Adrenal gland (tissue), 12 donors: ENCODE results near the gene GOLGA8R. TPM values are rescaled to one million over a fixed set of nuclear protein-coding genes. Genes with fewer than 3 reads are reported as not detected.
"Not testable (repeated sequence)": the region's sequence is repeated elsewhere in the genome, so short reads cannot be mapped to it uniquely, and the experiment has no call there.

ENCODE experiments used
- DNase-seq, 7 donors: peaks; one replicate each; pipeline ENCODE4 v3.0.0-alpha.2; 2019 to 2020
- H3K27ac ChIP-seq, 5 donors: fragments of 200-600 bp; sonication (generic) in 4 of 5; 1 replicate in 3 of 5; 2 replicates in 2 of 5; pipeline versions ENCODE4 v1.5.1 to v1.8.0; 2016 to 2020; ENCODE audit warnings: mild to moderate bottlenecking in 1 of 5
- H3K27me3 ChIP-seq: fragments of 200-600 bp; 2 replicates; pipeline ENCODE4 v1.8.0; 2021
- H3K36me3 ChIP-seq, 2 donors: fragments of 200-600 bp; replicated peaks in 1 of 2; 1 replicate in 1 of 2; 2 replicates in 1 of 2; pipeline versions ENCODE4 v1.5.1 to v1.8.0; 2018 to 2022
- H3K4me1 ChIP-seq, 2 donors: fragments of 200-600 bp; replicated peaks in 1 of 2; 1 replicate in 1 of 2; 2 replicates in 1 of 2; pipeline versions ENCODE4 v1.5.1 to v1.8.0; 2018 to 2021
- H3K4me3 ChIP-seq, 4 donors: fragments of 200-600 bp; sonication (generic) in 3 of 4; one replicate each; pipeline ENCODE4 v1.5.1; 2016 to 2018
- H3K9me3 ChIP-seq, 3 donors: fragments of 200-600 bp; sonication (generic) in 1 of 3; replicated peaks in 1 of 3; 1 replicate in 2 of 3; 2 replicates in 1 of 3; pipeline versions ENCODE4 v1.5.1 to v1.8.0; 2016 to 2021
- WGBS, 4 donors: extraction: QIAGEN DNeasy Blood & Tissue Kit in 2 of 4; methylation state at CpG; one replicate each; pipeline versions ENCODE4 v1.1.5 to v1.1.7; 2013 to 2017; 5-methylcytosine and 5-hydroxymethylcytosine counted together
- intact Hi-C, 2 donors: fragments of 100-400 bp; cut with DNase I; formaldehyde crosslinking; loops; one replicate each; pipeline versions ENCODE4 v1.14.1 to v1.15.0; 2022 to 2023
- polyA plus RNA-seq, 3 donors: library from polyadenylated mRNA; stranded (reverse); fragments of 200-250 nt in 2 of 3; fragments of 350-450 nt in 1 of 3; fragmentation: Illumina TruSeq in 1 of 3; extraction: RNeasy Lipid Tissue Mini Kit (QIAGEN cat#74804) in 1 of 3; gene quantifications; one replicate each; pipeline ENCODE4 v1.2.3, GENCODE V29; 2013 to 2014
- total RNA-seq, 9 donors: library from RNA; depleted of rRNA in 4 of 9; stranded (reverse); fragments of >200 nt in 4 of 9; fragments of 120-200 nt in 1 of 9; fragmentation: NEBNext Ultra II Directional in 1 of 9; extraction: Animal tissue kit (Norgen Biotek cat#: 25700) in 1 of 9; gene quantifications; one replicate each; pipeline versions ENCODE4 v1.1.0 to v1.2.4, GENCODE V29; 2013 to 2023
- TF ChIP-seq, protein P1 (sequence below), 6 experiments: fragments of 450-650 bp in 4 of 6; fragments of 200-600 bp in 2 of 6; sonication (generic) in 1 of 6; IDR thresholded peaks; 1 replicate in 5 of 6; 2 replicates in 1 of 6; pipeline versions ENCODE4 v1.5.1 to v1.8.0; 2016 to 2021; ENCODE audit warnings: antibody characterized with exemption in 6 of 6, mild to moderate bottlenecking in 2 of 6, moderate library complexity in 1 of 6
- donor health status: healthy with polysubstance abuse.
- donor health status: Bipolar disorder and iron deficiency.
- donor health status: DM: yes; HTN: yes; CAD: no.
- donor health status: DM: no; HTN: no; CAD: no.
- donor health status: DM: no; HTN: no; CAD: no.
- donor health status: DM: yes; HTN: yes; CAD: no.

GOLGA8R gene
- total and polyA plus RNA-seq, 12 donors: 0.24 to 5.5 (median 2.1) TPM

DNA sequence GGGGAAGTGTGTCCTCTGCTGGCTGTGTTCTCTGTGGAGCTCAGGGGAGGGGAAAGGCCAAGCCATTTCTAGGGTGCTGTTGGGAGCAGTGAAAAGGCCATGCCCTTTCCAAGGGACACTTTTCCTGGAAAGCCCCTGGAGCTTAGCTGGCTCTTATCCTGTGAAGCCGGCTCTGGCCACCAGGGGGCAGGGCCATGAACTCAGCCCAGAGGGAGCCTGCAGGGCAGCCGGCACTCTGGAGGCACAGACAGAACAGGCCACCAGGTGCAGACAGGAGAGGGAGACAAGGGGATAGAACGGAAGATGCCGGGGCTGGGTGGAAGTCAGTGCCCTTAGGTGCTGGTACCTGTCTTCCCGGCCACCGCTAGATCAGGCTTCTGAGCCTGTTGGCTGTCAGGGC, 15.1 kb downstream of the GOLGA8R start:
- TF ChIP-seq, protein P1, sequence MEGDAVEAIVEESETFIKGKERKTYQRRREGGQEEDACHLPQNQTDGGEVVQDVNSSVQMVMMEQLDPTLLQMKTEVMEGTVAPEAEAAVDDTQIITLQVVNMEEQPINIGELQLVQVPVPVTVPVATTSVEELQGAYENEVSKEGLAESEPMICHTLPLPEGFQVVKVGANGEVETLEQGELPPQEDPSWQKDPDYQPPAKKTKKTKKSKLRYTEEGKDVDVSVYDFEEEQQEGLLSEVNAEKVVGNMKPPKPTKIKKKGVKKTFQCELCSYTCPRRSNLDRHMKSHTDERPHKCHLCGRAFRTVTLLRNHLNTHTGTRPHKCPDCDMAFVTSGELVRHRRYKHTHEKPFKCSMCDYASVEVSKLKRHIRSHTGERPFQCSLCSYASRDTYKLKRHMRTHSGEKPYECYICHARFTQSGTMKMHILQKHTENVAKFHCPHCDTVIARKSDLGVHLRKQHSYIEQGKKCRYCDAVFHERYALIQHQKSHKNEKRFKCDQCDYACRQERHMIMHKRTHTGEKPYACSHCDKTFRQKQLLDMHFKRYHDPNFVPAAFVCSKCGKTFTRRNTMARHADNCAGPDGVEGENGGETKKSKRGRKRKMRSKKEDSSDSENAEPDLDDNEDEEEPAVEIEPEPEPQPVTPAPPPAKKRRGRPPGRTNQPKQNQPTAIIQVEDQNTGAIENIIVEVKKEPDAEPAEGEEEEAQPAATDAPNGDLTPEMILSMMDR (IDR thresholded peaks at IDR 0.05): peak; percentile 5 to 34 (median 26)
- H3K27ac ChIP-seq, H3K9me3 ChIP-seq, intact Hi-C loops, H3K4me3 ChIP-seq, H3K4me1 ChIP-seq, H3K36me3 ChIP-seq, H3K27me3 ChIP-seq: not testable (repeated sequence)
- DNase-seq: peak; percentile 26 to 82 (median 58)
- 0% methylated on average over 1 to 2 of the region's 6 CpGs; no CpG with 5 or more reads in 2 of the 4 donors for WGBS, 4 donors

DNA sequence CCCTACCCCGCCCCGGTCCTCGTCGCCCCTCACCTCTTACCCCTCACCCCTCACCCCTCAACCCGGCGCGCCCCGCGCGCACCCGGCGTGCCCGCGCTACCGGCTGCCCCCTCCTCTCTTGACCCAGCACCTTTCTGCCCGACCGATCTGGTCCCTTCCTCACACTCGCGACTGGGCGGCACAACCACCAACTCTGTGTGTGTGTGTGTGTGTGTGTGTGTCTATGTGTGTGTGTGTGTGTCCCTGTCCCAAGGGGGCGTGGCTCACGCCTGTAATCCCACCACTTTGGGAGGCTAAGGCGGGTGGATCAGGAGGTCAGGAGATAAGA, 20.4 kb downstream of the GOLGA8R start:
- H3K27ac ChIP-seq, H3K4me3 ChIP-seq, H3K9me3 ChIP-seq, DNase-seq, H3K27me3 ChIP-seq, intact Hi-C loops, H3K36me3 ChIP-seq, H3K4me1 ChIP-seq: not testable (repeated sequence)
- 20% methylated on average over 3 of the region's 23 CpGs; no CpG with 5 or more reads in 3 of the 4 donors for WGBS, 4 donors

DNA sequence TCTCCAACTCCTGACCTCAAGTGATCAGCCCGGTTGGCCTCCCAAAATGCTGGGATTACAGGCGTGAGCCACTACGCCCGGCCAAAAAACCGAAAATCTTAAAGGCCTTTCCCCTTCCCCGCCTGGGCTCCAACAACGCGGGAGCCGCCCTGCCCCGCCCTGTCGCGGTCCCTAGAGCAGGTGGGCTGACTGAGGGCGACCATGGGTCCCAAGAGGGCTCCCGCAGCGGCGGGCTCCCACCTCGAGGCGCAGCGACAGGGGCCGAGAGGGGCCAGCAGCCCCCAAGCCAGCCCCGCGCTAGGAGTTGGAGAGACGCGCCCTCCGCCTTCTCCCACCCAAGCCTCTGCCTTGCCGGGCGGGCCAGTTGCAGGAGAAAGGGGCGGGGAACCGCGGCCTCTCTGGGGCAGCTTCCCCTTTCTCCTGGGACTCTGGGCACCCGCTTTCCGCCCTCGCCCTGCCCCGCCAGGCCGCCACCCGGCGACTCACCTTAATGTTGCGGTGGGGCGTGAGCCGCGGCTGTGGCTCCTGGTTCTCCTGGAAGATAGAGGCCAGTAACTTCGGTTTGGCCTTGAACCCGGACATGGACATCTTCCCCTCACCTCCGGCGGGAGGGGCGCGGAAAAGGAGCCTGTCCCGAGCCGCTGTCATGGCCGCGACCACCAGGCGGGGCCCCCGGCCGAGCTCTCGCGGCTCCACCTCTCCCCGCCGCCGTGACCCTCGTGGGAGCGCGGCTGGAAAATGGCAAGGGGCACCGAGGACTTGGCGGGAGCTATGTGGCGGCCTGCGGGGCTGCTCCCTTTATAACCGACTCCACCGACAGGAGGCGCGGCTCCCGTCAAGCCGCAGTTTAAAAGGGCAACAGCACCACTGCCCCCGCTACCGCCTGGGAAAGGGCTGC, 21.0 kb downstream of the GOLGA8R start, which contains the start of gene CHRFAM7A:
CHRFAM7A (minus strand) TSS at position 775 of the 898 bp plus-strand sequence. CDS start 10,189 bp downstream, outside the sequence.
- intact Hi-C loops, H3K4me1 ChIP-seq, H3K27ac ChIP-seq, H3K36me3 ChIP-seq, H3K27me3 ChIP-seq, H3K9me3 ChIP-seq, H3K4me3 ChIP-seq: not testable (repeated sequence)
- DNase-seq: peak in 1 of 7 donors; percentile 16
- 11% methylated on average over 12 of the region's 74 CpGs; no CpG with 5 or more reads in 3 of the 4 donors for WGBS, 4 donors

DNA sequence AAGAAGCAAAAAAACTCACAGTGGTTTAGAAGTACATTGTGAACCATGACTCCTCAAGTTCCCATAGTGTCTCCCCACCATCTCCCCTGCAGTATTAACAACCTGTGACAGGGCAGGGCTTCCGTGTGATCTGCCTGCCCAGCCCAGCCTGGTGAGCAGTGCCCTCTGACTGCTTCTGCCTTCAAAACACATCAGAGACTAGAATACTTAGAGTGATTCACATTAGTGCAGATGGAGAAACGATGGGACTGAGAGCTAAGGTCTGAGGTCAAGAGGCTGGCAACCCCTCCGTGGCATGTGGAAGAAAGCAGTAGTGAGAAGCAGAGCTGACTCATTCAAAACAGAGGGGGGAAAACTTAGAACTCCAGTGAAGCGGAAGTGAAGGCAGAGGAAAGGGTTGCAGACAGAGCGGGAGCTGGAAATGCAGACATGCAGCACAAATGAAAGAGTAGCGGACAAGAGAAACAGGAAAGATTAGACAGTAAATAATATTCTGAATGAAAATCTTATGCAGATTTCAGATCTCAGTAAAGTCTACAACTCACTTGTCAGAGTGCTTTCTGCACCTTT, 27.7 kb downstream of the GOLGA8R start:
- H3K9me3 ChIP-seq, H3K36me3 ChIP-seq, H3K27me3 ChIP-seq, H3K27ac ChIP-seq, DNase-seq, H3K4me3 ChIP-seq, intact Hi-C loops, H3K4me1 ChIP-seq: not testable (repeated sequence)
- no CpG with 5 or more reads among the region's 6 CpGs for WGBS, 4 donors

DNA sequence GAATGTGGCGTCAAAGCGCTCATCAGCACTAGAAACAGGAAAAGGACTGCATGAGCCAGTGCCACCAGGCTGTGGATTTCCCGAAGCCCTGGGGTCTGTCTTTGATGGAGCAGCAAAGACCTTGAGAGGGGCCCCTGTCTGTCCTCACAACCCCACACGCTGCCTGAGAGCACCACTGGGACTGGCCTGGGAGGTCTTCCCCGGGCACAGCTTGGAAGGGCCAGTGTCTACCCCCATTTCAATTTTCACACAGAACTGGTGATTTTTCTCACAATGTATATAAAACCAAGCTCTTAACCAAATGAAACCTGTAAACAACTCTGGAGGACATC, 37.0 kb downstream of the GOLGA8R start:
- H3K9me3 ChIP-seq, DNase-seq, H3K4me3 ChIP-seq, H3K27ac ChIP-seq, H3K27me3 ChIP-seq, intact Hi-C loops, H3K36me3 ChIP-seq, H3K4me1 ChIP-seq: not testable (repeated sequence)
- WGBS, 4 donors: no CpG with 5 or more reads among the region's 5 CpGs

DNA sequence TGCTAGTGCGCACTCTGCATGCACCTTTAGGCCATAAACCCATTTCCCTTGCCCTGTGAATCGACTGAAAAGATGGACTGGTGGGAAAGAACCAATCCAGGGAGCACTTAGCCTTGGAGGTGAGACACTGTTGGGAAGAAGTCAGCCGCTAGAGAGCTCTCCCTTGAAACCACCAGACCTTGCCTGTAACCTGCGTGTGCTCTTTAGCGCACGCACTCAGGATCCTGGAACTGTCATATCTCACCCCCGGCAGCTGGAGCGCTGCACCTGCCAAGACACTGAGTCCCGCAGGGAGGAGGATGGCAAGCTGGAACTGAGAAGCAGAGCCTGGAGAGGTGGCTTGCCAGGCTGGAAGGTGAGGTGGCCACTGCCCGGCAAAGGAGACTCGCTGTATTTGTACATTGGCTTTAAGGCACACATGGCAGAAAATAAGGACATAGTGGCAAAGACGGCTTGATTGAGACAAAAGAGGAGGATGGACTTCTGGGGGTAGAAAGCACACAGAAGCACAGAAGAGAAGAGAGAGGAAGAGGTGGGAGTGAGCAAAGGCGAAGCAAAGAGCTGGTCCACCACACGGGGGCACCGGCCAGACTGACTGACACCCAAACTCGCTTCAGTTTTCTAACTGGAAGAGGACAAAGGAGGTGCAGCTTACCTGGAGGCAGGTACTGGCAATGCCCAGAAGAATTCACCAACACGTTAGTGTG, 37.5 kb downstream of the GOLGA8R start:
- intact Hi-C loops, H3K4me3 ChIP-seq, DNase-seq, H3K27ac ChIP-seq, H3K27me3 ChIP-seq, H3K36me3 ChIP-seq, H3K9me3 ChIP-seq, H3K4me1 ChIP-seq: not testable (repeated sequence)
- no CpG with 5 or more reads among the region's 17 CpGs for WGBS, 4 donors

DNA sequence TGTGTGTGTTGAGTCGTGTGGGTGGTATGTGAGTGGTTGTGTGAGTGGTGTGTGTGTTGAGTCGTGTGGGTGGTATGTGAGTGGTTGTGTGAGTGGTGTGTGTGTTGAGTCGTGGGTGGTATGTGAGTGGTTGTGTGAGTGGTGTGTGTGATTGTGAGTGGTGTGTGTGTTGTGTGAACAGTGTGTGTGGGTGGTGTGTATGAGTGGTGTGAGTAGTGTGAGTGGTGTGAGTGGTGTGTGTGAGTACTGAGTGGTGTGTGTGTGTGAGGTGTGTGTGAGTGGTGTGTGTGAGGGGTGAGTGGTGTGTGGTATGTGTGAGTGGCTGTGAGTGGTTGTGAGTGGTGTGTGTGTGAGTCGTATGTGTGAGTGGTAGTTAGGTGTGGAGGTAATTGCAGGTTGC, 38.2 kb downstream of the GOLGA8R start:
- H3K27me3 ChIP-seq, H3K4me1 ChIP-seq, H3K36me3 ChIP-seq, H3K27ac ChIP-seq, intact Hi-C loops, H3K9me3 ChIP-seq, H3K4me3 ChIP-seq: not testable (repeated sequence)
- DNase-seq: peak in 1 of 7 donors; percentile 7
- WGBS, 4 donors: 17 to 50% (median 48%) methylated on average over 2 to 4 of the region's 4 CpGs

DNA sequence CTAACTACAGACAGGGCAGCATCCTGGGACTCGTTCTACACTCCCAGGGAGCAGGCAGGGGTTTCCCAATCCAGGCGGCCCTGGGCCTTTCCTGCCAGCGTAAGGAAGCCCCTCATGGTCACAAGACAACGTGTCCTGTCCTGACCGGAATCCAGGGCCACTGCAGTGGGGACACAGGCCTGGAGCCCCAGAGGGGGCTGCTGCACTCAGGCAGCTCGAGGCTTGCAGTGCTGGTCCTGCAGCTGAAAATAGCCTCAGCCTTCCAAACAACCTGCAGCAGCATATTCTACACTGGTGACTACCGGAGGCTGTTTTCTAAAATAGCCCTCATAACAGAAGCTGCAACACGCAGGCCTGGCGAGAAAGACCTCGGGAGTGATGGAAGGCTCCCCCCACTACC, 39.2 kb downstream of the GOLGA8R start:
- H3K27ac ChIP-seq, H3K36me3 ChIP-seq, DNase-seq, intact Hi-C loops, H3K4me3 ChIP-seq, H3K9me3 ChIP-seq, H3K27me3 ChIP-seq, H3K4me1 ChIP-seq: not testable (repeated sequence)
- WGBS, 4 donors: 71 to 72% methylated on average over 2 to 3 of the region's 10 CpGs; no CpG with 5 or more reads in 2 of the 4 donors

DNA sequence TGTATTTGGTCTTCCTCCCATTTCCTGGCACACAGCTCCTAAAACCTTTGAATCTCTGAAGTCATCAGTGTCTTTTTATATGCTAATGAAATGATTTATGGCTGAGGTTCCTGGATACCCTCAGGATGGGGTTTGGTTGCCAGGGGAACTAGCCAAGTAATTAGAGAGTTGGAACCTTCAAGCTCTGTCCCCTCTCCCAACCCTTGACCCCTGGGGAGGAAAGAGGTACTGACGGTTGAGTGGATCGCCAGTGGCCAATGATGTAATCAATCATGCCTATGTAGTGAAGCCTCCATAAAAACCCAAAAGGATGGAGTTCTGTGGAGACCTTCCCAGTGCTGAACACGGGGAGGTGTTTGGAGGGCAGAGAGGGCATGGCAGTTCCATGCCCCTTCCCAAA, 45.8 kb downstream of the GOLGA8R start:
- H3K27ac ChIP-seq, H3K4me3 ChIP-seq, H3K4me1 ChIP-seq, H3K36me3 ChIP-seq, H3K9me3 ChIP-seq, DNase-seq, H3K27me3 ChIP-seq, intact Hi-C loops: not testable (repeated sequence)
- WGBS, 4 donors: no CpG with 5 or more reads among the region's 3 CpGs

DNA sequence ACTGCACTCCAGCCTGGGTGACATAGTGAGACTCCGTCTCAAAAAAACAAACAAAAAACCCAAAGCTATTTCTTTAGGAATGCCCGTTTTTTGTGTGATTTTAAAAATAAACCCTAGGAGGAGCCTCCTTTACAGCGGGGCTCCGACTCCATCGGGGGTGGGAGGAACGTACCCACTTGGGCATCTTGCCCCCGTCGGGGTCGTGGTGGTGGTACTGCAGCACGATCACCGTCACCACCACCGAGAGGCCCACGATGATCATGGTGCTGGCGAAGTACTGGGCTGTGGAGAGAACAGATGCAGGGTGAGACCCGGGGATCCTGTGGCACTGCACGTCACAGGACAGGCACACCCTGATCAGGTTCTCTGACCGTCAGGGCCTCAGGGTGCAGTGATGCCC, 46.8 kb downstream of the GOLGA8R start:
- H3K27me3 ChIP-seq, H3K4me3 ChIP-seq, intact Hi-C loops, H3K4me1 ChIP-seq, H3K36me3 ChIP-seq, H3K27ac ChIP-seq, H3K9me3 ChIP-seq: not testable (repeated sequence)
- DNase-seq: peak in 1 of 7 donors; percentile 8
- 89 to 93% (median 90%) methylated on average over 12 to 15 of the region's 17 CpGs for WGBS, 4 donors
